OCI-LY7 (cell line): ENCODE results near the gene COA6.

Experiments used
- EZH2phosphoT487 ChIP-seq: fragments of 200-600 bp; sonication (generic); IDR thresholded peaks from 2 replicates; pipeline ENCODE4 v1.6.1; 2018; ENCODE audit warnings: low read depth, borderline replicate concordance, mild to moderate bottlenecking, mixed run types, antibody characterized with exemption, low read length, moderate library complexity, mixed read lengths
- TF ChIP-seq, protein P1 (sequence below): fragments of 200-600 bp; sonication (generic); conservative IDR thresholded peaks from 2 replicates; pipeline ENCODE4 v1.5.1; 2014; ENCODE audit warnings: mild to moderate bottlenecking, antibody characterized with exemption, low read length, moderate library complexity, mixed read lengths

DNA sequence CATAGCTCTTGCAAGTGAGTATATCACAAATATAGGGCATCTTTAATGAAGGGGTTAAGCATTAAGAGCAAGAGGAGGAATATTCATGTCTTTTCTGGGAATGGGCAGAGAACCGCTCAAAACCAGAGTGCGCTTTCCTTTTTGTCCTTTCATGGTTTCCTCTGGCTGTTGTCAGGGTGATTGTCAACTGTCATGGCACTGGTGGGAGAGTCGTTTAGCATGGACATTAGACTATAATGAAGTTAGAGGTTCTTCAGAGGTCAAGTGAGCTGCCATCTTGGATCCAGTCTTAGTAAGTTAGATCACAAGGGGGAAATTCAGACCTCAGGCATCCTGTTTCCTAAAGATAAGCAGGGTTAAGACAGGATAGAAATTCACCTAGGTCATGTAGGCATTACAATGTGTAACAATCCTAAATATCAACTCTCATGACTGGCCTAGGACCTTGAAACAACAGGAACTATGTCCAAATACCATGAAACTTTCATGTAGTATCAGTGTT is 12.1 kb upstream of the COA6 start:
- TF ChIP-seq, protein P1, sequence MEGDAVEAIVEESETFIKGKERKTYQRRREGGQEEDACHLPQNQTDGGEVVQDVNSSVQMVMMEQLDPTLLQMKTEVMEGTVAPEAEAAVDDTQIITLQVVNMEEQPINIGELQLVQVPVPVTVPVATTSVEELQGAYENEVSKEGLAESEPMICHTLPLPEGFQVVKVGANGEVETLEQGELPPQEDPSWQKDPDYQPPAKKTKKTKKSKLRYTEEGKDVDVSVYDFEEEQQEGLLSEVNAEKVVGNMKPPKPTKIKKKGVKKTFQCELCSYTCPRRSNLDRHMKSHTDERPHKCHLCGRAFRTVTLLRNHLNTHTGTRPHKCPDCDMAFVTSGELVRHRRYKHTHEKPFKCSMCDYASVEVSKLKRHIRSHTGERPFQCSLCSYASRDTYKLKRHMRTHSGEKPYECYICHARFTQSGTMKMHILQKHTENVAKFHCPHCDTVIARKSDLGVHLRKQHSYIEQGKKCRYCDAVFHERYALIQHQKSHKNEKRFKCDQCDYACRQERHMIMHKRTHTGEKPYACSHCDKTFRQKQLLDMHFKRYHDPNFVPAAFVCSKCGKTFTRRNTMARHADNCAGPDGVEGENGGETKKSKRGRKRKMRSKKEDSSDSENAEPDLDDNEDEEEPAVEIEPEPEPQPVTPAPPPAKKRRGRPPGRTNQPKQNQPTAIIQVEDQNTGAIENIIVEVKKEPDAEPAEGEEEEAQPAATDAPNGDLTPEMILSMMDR = no peak
- no peak for TF ChIP-seq EZH2phosphoT487
